ENCODE measurements around the gene PRKCA.

Gene PRKCA

GRCh38 chr17:66784621-66785364 is 482.4 kb downstream of the PRKCA start:
- ChIA-PET CTCF (no interaction called here), POLR2A (ENCODE audit: low non-redundant PET) (no interaction called here)
- no peak for DNase-seq (ENCODE audit: low spot score)
- TF ChIP-seq CTCF (conservative IDR thresholded peaks at IDR 0.05; ENCODE audit: low read depth), result no peak
- H3K27ac ChIP-seq, result no peak overlapping the region

- H3K27ac ChIP-seq, result no peak overlapping the region
- CTCF ChIA-PET, result interaction anchor here (0.6 kb wide), 1 partner anchor 390 kb away, joined by 3 read pairs; no protein-coding TSS in a partner anchor
- no peak for DNase-seq (ENCODE audit: low spot score)
- TF ChIP-seq CTCF (conservative IDR thresholded peaks at IDR 0.05; ENCODE audit: low read depth), result no peak
- POLR2A ChIA-PET (ENCODE audit: low non-redundant PET), result no interaction called here
These were observed 483.7 kb downstream of the PRKCA start for GRCh38 chr17:66786107-66786506.

GRCh38 chr17:66787914-66788313 is 485.5 kb downstream of the PRKCA start:
- CTCF ChIA-PET, result no interaction called here
- POLR2A ChIA-PET (ENCODE audit: low non-redundant PET), result no interaction called here
- TF ChIP-seq CTCF (conservative IDR thresholded peaks at IDR 0.05; ENCODE audit: low read depth), result no peak
- DNase-seq (ENCODE audit: low spot score), result no peak
- H3K27ac ChIP-seq, result no peak overlapping the region

GRCh38 chr17:66789093-66789492 is 486.7 kb downstream of the PRKCA start:
- no peak overlapping the region for H3K27ac ChIP-seq
- TF ChIP-seq CTCF (conservative IDR thresholded peaks at IDR 0.05; ENCODE audit: low read depth), result no peak
- ChIA-PET POLR2A (ENCODE audit: low non-redundant PET) (no interaction called here), CTCF (no interaction called here)
- DNase-seq (ENCODE audit: low spot score), result no peak

GRCh38 chr17:66789961-66790437 is 487.6 kb downstream of the PRKCA start:
- ChIA-PET POLR2A (ENCODE audit: low non-redundant PET) (no interaction called here), CTCF (no interaction called here)
- DNase-seq (ENCODE audit: low spot score), result no peak
- no peak overlapping the region for H3K27ac ChIP-seq
- no peak for TF ChIP-seq CTCF (conservative IDR thresholded peaks at IDR 0.05; ENCODE audit: low read depth)

GRCh38 chr17:66790501-66791061 is 488.2 kb downstream of the PRKCA start:
- CTCF ChIA-PET, result interaction anchor here (1.0 kb wide), 1 partner anchor 16 kb away, joined by 4 read pairs; no protein-coding TSS in a partner anchor
- POLR2A ChIA-PET (ENCODE audit: low non-redundant PET), result no interaction called here
- no peak for DNase-seq (ENCODE audit: low spot score)
- no peak overlapping the region for H3K27ac ChIP-seq
- no peak for TF ChIP-seq CTCF (conservative IDR thresholded peaks at IDR 0.05; ENCODE audit: low read depth)
